ENCODE results near the gene EIPR1.
"Not testable (repeated sequence)": the region's sequence is repeated elsewhere in the genome, so short reads cannot be mapped to it uniquely, and the experiment has no call there.

The EIPR1 gene

DNA sequence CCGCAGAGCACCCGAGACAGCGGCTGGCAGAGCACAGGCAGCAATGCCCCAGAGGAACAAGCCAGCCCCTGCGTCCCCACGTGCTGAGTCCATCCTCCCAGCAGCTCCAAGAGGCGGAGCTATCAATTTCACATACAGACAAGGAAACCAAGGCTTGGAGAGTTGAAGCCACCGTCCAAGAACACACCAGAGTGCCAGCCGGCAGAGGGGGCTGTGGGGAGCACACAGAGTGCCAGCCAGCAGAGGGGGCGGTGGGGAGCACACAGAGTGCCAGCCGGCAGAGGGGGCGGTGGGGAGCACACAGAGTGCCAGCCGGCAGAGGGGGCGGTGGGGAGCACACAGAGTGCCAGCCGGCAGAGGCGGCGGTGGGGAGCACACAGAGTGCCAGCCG, 91.0 kb downstream of the EIPR1 start:
- not testable (repeated sequence) for H3K27me3 ChIP-seq (ENCODE audit: control insufficient read depth, insufficient read depth, low read length); H3K9me3 ChIP-seq (ENCODE audit: control insufficient read depth, insufficient read depth, low read depth, low read length); H3K9ac ChIP-seq (ENCODE audit: low read length); H3K4me3 ChIP-seq (ENCODE audit: low read depth, low read length); H3K4me1 ChIP-seq (ENCODE audit: control insufficient read depth, insufficient read depth, low read length); H3K27ac ChIP-seq (ENCODE audit: low read depth, low read length); H3K36me3 ChIP-seq (ENCODE audit: control insufficient read depth, insufficient read depth, low read length)

DNA sequence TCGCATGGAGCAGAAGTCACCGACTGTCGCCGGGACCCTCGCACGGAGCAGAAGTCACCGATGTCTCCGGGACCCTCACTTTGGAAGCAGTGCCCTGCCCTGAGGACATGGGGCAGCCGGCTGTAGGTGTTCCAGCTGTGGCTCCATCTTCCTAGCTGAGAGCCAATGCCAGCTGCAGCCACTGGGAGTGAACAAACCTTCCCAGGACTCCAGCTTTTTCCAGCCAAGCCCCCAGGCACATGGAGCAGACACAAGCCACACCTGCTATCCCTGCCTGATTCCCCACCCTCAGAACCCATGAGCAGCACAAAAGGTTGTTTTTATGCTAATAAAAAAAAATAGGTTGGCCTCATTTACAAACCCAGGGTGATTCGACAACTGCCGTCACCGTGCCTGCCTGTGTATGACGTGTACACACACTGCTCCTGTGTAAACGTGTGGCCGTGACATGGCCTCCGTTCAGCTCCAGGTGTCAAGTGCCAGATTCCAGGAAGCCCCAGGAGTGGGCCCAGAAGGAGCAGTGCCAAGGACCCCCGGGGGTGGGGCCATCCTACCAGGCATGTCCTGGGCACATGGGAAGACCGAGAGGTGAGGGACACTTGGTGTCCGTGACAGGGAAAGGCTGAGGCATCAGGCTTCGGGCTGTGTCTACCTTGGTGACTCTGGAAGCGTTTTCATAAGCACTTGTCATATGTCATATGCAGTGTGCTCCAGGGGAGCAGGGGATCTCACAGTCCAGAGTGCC, 91.5 kb downstream of the EIPR1 start:
- no peaks in the 10 kb centered on the region for H3K4me1 ChIP-seq (ENCODE audit: control insufficient read depth, insufficient read depth, low read length)
- no peak overlapping the region for H3K4me3 ChIP-seq (ENCODE audit: low read depth, low read length)
- 0 out of 2 replicates have a peak, but pooled peaks cover 2% of the 10 kb centered on the region for H3K36me3 ChIP-seq (ENCODE audit: control insufficient read depth, insufficient read depth, low read length)
- H3K9me3 ChIP-seq (ENCODE audit: control insufficient read depth, insufficient read depth, low read depth, low read length): peaks cover 4% of the 10 kb centered on the region; the same call in 1 of the 2 replicates
- H3K27me3 ChIP-seq (ENCODE audit: control insufficient read depth, insufficient read depth, low read length): no peaks in the 10 kb centered on the region
- no peak overlapping the region for H3K27ac ChIP-seq (ENCODE audit: low read depth, low read length)
- H3K9ac ChIP-seq (ENCODE audit: low read length): no peak overlapping the region

DNA sequence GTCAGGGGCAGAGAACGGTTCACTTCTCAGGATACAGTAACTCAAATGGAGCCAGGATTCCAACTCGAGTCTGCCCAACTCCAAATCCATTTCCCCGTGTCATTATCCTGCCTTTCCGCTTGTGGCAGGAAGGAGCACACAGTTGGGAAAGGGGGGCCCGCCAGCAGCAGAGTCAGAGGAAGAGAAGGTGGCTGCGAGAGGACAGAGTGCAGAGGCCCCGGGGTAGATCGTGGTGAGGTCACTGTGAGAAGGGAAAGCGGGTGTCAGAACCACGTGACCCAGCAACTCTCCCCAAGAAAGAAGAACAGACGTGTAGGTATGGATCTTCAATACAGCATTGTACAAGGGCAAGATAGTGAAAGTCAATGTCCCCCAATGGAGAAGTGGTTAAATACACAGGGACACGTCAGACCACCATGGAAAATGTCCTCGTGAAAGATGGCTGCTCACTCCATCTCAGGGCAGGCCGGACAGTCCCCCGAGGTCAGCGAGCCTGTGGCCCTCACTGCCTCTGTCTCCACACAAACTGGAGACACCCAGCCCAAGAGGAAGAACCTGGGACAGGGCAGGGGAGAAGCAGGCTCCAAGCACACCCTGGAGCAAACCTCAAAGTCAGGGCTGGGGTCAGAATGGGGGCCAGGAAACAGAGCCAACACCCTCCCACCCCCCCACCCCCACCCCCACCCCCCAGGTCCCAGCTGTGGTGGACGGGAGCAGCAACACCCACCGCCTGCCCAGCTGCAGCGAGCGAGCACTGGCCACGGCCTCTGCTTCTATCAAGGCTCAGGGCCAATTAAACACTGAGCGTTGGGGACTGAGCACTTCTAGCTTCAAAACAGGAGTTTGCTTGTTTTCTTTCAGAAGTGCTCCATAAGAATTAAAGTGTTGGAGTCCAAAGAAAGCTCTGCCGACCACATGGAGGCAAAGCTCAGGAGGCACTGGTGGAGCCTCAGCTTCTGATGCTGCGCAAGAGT, 92.7 kb downstream of the EIPR1 start:
- no peak overlapping the region for H3K27ac ChIP-seq (ENCODE audit: low read depth, low read length)
- H3K4me1 ChIP-seq (ENCODE audit: control insufficient read depth, insufficient read depth, low read length): no peaks in the 10 kb centered on the region
- H3K9me3 ChIP-seq (ENCODE audit: control insufficient read depth, insufficient read depth, low read depth, low read length): peaks cover 4% of the 10 kb centered on the region; the same call in 1 of the 2 replicates
- 0 out of 2 replicates have a peak, but pooled peaks cover 2% of the 10 kb centered on the region for H3K36me3 ChIP-seq (ENCODE audit: control insufficient read depth, insufficient read depth, low read length)
- H3K4me3 ChIP-seq (ENCODE audit: low read depth, low read length): no peak overlapping the region
- H3K9ac ChIP-seq (ENCODE audit: low read length): no peak overlapping the region
- no peaks in the 10 kb centered on the region for H3K27me3 ChIP-seq (ENCODE audit: control insufficient read depth, insufficient read depth, low read length)

DNA sequence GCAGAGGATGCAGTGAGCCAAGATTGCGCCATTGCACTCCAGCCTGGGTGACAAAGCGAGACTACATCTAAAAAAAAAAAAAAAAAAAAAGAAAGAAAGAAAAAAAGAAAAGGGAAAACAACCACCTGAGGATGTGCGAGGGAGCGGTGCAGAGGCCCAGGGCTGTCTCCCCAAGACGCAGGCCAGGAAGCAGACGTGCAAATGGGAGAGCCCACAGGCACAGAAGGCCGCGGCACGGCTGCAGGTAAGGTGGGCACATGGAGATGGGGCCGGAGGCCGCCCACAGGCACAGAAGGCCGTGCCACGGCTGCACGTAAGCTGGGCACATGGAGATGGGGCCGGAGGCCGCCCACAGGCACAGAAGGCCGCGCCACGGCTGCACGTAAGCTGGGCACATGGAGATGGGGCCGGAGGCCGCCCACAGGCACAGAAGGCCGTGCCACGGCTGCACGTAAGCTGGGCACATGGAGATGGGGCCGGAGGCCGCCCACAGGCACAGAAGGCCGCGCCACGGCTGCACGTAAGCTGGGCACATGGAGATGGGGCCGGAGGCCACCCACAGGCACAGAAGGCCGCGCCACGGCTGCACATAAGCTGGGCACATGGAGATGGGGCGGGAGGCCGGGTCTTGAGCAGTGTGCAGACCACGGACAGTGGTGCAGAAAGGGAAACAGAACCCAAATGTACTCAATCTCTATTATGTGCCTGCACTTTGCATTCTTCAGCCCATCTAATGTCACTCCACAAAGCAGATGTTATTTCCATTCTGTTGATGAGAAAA, 93.6 kb downstream of the EIPR1 start:
- H3K36me3 ChIP-seq (ENCODE audit: control insufficient read depth, insufficient read depth, low read length); H3K9me3 ChIP-seq (ENCODE audit: control insufficient read depth, insufficient read depth, low read depth, low read length); H3K4me1 ChIP-seq (ENCODE audit: control insufficient read depth, insufficient read depth, low read length); H3K9ac ChIP-seq (ENCODE audit: low read length); H3K27ac ChIP-seq (ENCODE audit: low read depth, low read length); H3K27me3 ChIP-seq (ENCODE audit: control insufficient read depth, insufficient read depth, low read length); H3K4me3 ChIP-seq (ENCODE audit: low read depth, low read length): not testable (repeated sequence)

DNA sequence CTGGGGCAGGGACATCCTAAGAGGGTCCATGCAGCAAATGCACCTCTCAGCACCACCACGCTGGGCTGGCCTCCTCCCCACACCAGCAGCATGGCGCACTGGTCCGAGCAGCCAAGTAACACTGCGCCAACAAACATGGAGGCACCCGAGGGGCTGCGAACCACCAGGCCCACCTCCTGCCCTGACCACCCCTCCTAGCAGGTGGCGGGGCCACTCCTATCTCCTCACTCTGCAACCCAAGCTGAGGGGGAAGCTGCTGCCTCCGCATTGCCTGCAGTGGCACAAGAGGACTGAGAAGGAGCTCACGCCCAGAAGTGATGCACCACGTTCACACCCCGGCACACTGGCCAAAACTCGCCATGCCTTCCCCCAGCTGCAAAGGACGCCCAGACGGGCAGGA, 94.4 kb downstream of the EIPR1 start:
- Histone ChIP-seq H3K9ac (ENCODE audit: low read length) (no peak overlapping the region), H3K27ac (ENCODE audit: low read depth, low read length) (no peak overlapping the region)

DNA sequence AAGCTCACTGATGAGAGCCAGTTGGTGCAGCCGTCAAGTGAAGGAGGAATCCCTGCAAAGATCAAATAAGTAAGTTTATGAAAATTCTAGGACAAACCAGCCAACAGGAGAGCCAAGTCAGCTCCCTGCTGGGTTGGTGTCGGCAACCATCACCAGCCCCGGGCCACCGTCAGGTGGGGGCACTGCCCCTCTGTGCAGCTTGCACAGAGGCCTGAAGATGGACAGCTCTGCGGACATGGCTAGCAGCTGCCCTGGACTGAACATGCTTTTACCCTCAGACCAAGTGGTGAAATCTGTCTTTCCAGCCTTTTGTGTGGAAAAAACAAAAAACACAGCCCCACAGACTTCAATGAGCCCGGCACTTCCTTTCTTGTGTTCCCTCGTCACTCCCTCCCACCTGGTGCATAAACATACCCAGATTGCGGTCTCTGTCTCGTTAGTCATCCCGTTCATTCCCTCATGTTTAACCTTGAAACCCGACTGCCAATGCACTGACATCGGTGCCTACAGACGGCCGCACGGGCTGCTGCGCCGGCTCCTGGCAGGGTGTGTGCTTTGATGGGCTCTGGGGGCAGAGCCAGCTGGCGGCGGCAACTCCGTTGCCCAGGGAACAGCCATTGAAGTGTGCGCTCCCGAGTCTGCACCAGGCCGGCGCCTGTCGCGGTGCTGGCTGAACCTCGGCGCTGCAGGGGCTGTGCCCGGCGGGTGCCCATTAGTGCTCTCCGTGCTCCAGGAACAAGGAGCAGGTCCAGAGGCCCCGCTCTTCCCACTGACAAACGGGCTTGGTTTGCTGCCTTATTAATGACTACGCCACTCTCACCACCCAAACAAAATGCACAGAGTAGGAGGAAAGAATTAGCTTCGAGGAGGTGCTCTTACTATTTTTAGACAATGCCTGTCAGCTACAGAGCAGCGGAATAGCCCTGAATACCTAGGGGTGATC, 95.3 kb downstream of the EIPR1 start:
- H3K27ac ChIP-seq (ENCODE audit: low read depth, low read length): no peak overlapping the region
- no peaks in the 10 kb centered on the region for H3K9me3 ChIP-seq (ENCODE audit: control insufficient read depth, insufficient read depth, low read depth, low read length)
- H3K27me3 ChIP-seq (ENCODE audit: control insufficient read depth, insufficient read depth, low read length): no peaks in the 10 kb centered on the region
- H3K4me1 ChIP-seq (ENCODE audit: control insufficient read depth, insufficient read depth, low read length): no peaks in the 10 kb centered on the region
- H3K9ac ChIP-seq (ENCODE audit: low read length): no peak overlapping the region
- no peak overlapping the region for H3K4me3 ChIP-seq (ENCODE audit: low read depth, low read length)
- 0 out of 2 replicates have a peak, but pooled peaks cover 2% of the 10 kb centered on the region for H3K36me3 ChIP-seq (ENCODE audit: control insufficient read depth, insufficient read depth, low read length)

More for the DNA sequence above, 94.4 kb downstream of the EIPR1 start:
- 0 out of 2 replicates have a peak, but pooled peaks cover 2% of the 10 kb centered on the region for H3K36me3 ChIP-seq (ENCODE audit: control insufficient read depth, insufficient read depth, low read length)
- H3K4me1 ChIP-seq (ENCODE audit: control insufficient read depth, insufficient read depth, low read length): no peaks in the 10 kb centered on the region
- no peak overlapping the region for H3K4me3 ChIP-seq (ENCODE audit: low read depth, low read length)
- no peaks in the 10 kb centered on the region for H3K27me3 ChIP-seq (ENCODE audit: control insufficient read depth, insufficient read depth, low read length)
- H3K9me3 ChIP-seq (ENCODE audit: control insufficient read depth, insufficient read depth, low read depth, low read length): peaks cover 4% of the 10 kb centered on the region; the same call in 1 of the 2 replicates

DNA sequence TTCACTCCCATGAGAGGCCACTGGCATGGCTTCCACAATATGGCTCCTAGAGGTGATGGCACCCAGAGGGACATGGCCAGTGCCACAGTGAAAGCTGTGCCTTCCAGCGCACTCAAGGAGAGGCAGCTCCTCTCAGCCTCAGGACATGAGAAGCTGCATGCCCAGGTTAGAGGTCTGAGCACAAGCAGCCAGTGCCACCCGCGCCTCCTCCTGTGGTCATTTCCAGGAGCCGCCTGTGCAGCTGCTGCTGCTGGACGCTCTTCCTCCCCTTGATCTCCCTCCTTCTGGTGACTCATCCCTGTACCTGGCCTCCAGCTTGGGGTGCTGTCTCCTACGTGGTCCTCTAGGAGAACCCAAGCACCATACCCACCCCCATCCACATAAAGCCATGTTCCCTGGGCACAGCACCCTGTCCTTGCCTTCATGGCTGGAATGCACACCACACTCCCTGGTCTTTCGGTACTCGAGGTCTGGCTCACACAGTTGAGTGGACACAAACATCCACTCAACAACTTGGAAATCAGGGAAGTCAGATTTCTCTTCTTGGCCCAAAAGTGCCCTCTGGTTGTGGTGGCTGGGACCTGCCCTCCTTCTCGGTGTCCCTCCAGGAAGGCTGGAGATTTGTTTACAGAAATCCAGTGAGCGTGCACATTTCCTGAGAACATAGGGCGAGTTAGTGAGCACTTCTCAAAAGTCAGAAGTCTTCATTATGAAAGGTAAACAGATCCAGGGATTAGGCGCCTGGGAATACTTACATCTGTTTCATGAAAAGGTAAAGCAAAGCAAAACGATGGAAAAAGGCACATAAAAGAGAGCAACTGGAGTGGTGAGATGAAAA, 96.7 kb downstream of the EIPR1 start:
- H3K36me3 ChIP-seq (ENCODE audit: control insufficient read depth, insufficient read depth, low read length): 0 out of 2 replicates have a peak, but pooled peaks cover 2% of the 10 kb centered on the region
- H3K27ac ChIP-seq (ENCODE audit: low read depth, low read length): no peak overlapping the region
- H3K9me3 ChIP-seq (ENCODE audit: control insufficient read depth, insufficient read depth, low read depth, low read length): no peaks in the 10 kb centered on the region

DNA sequence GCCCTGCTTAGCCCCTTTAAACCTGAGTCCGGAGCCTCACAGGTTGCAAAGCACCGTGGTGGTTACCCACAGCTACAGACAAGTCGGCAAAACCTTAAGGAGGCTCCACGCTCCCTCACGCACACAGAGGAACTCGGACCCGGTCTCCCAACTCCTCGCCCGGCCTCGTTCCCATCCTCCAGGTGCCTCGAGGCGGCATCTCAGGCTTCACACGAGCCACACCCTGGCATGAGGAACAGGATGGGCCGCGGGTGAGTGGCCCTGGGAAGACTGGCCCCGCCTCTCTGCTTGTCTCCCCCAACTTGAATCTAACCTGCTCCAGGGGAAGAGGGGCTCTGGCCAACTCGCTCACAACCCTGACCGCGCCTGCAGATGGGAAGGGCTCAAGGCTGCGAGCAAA, 97.4 kb downstream of the EIPR1 start:
- H3K9me3 ChIP-seq (ENCODE audit: control insufficient read depth, insufficient read depth, low read depth, low read length): 0 out of 2 replicates have a peak, but pooled peaks cover under 1% of the 10 kb centered on the region
- no peaks in the 10 kb centered on the region for H3K4me1 ChIP-seq (ENCODE audit: control insufficient read depth, insufficient read depth, low read length)
- H3K27ac ChIP-seq (ENCODE audit: low read depth, low read length): no peak overlapping the region
- no peak overlapping the region for H3K9ac ChIP-seq (ENCODE audit: low read length)
- H3K4me3 ChIP-seq (ENCODE audit: low read depth, low read length): no peak overlapping the region
- H3K36me3 ChIP-seq (ENCODE audit: control insufficient read depth, insufficient read depth, low read length): 0 out of 2 replicates have a peak, but pooled peaks cover 2% of the 10 kb centered on the region
- H3K27me3 ChIP-seq (ENCODE audit: control insufficient read depth, insufficient read depth, low read length): no peaks in the 10 kb centered on the region

More for the DNA sequence above, 96.7 kb downstream of the EIPR1 start:
- H3K9ac ChIP-seq (ENCODE audit: low read length): no peak overlapping the region
- H3K4me1 ChIP-seq (ENCODE audit: control insufficient read depth, insufficient read depth, low read length): no peaks in the 10 kb centered on the region
- no peak overlapping the region for H3K4me3 ChIP-seq (ENCODE audit: low read depth, low read length)
- no peaks in the 10 kb centered on the region for H3K27me3 ChIP-seq (ENCODE audit: control insufficient read depth, insufficient read depth, low read length)

DNA sequence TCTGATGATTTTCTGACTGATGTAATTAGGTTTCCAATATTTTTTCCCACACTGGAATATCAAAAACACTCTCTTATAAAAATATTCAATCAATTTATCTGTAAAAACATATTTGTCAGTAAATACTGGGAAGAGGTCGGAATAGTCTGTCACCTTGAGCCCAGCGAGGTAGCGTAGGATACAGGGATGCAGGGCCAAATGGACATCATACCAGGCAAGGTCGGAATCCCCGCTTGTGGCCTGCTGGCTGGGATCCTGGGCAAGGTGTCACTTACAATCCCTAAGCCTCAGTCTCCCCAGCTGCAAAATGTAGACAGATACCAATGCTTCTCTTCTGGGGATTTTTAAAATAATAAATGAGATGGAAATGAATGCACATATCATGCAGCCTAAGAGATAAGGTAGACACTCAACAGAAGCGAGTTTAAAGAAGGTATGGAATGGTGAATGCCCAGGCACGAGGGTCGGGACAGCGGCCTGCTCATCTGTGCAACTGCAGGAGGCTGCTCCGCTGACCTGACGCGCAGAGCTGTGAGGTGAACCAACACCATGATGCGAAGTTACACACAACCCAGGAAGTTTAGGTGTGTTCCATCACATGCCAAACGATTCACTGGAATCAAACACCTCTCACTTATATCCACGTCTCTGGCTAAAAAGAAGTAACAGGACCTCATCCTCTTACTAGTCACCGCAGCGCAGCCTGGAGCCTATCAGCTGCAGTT, 98.2 kb downstream of the EIPR1 start:
- no peak overlapping the region for H3K27ac ChIP-seq (ENCODE audit: low read depth, low read length)
- no peaks in the 10 kb centered on the region for H3K4me1 ChIP-seq (ENCODE audit: control insufficient read depth, insufficient read depth, low read length)
- H3K9ac ChIP-seq (ENCODE audit: low read length): no peak overlapping the region
- H3K4me3 ChIP-seq (ENCODE audit: low read depth, low read length): no peak overlapping the region
- H3K9me3 ChIP-seq (ENCODE audit: control insufficient read depth, insufficient read depth, low read depth, low read length): 0 out of 2 replicates have a peak, but pooled peaks cover 5% of the 10 kb centered on the region
- 0 out of 2 replicates have a peak, but pooled peaks cover 2% of the 10 kb centered on the region for H3K36me3 ChIP-seq (ENCODE audit: control insufficient read depth, insufficient read depth, low read length)
- H3K27me3 ChIP-seq (ENCODE audit: control insufficient read depth, insufficient read depth, low read length): no peaks in the 10 kb centered on the region
